ENCODE data around the gene SLC12A6. TPM values are rescaled to one million over a fixed set of nuclear protein-coding genes. Genes with fewer than 3 reads are reported as not detected.

Gene SLC12A6
- total RNA-seq = 5.7 and 6.4 TPM in 2 replicates

DNA sequence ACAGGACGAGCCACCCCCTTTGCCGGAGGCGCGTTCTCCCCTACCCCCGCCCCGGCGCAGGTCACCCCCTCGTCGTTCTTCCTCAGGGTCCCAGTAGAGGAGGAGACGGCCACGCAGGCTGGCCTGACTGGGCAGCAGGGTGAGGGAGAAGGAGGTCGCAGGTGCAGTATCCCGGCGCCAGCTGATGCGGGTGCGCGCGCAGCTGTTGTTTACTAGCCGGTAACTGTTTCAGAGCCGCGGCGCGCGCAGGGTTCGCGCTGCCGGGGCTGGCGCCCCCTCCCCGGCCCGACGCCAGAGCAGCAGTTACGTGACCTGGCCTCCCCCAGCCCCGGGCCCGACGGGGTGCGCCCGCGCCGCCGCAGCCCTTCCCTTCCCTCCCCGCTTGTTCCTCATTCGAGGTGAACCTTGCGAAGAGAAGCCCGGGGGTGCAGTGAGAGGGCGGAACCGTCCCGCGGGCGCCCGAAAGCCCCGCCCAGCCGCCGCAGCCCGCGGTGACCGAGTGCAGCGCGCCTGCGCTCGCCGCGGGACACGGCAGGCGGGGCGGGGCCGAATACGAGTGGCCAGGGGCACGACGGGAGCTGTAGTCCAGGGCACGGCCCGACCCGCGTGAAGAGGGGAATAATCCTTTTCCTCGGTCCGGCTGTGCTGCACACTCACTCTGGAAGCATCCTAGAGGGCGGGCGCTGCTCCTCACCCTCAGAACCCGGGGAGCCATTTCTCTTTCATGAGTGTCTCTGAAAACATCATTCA, at the start of gene SLC12A6:
TSS of gene SLC12A6 (minus strand) at position 225 of the 750 bp plus-strand sequence. CDS start 1,101 bp downstream, outside the sequence.

GRCh38 chr15:34367101-34368081, 29.8 kb upstream of the SLC12A6 start, which contains the start of gene LPCAT4:
TSS of gene LPCAT4 (minus strand) at chr15:34367196. CDS start at chr15:34367100, 96 bp downstream.

DNA sequence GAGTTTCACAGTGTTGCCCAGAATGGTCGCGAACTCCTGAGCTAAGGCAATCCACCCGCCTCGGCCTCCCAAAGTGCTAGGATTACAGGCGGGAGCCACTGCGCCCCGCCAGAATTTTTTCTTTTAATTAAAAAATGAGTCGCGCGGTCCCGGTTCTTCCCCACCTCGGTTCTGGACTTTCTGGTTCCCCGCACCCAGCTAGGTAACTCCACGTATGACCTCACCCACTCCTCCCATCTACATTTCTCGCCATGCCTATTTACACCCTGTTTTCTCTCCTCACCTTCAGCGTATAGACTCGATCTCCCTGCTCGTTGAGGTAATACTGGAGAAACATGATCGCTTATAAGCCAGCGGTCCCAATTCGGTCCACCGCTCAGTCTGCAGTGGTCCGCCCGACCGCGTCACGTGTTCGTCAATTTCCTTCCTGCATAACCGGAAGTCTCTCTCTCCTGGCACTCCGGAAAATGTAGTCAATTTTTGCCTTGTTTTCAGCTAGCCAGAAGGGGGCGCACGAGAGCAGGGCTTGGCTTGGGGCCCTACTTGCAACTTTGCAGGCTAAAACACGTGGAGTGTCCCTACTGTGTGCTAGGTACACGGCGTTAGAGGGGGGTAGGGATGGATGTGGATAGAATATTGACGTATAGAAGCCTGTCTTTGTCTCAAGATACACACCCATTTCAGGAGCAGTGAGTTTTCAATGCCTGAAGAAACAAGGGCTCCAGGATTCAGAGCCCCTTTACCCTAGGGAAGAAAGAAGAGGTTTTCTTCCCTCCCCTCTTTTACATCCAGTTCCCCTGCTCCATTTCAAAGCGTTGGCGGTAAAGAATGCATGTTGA, 5.4 kb upstream of the SLC12A6 start, which contains the start of the genes NOP10 and NUTM1:
TSS of gene NOP10 (minus strand) at position 400 of the 839 bp plus-strand sequence. CDS start at position 337, 63 bp downstream.
TSS of gene NUTM1 (plus strand) at position 579 of the 839 bp plus-strand sequence. CDS start 382 bp downstream, outside the sequence.

GRCh38 chr15:34209421-34210282, 127.9 kb downstream of the SLC12A6 start, which contains the start of gene KATNBL1:
TSS of gene KATNBL1 (minus strand) at chr15:34210096. CDS start at chr15:34163676, 46,420 bp downstream.

Other genes starting within 250 kb of the SLC12A6 start
- gene EMC7, start 235.9 kb downstream of the SLC12A6 start, total RNA-seq = 40.5 and 50.7 TPM in 2 replicates
- 0.67 and 0.74 TPM in 2 replicates for gene PGBD4, start 235.7 kb downstream of the SLC12A6 start, total RNA-seq
- 34.5 and 42.2 TPM in 2 replicates for gene KATNBL1, start 127.7 kb downstream of the SLC12A6 start, total RNA-seq
- 184 and 221 TPM in 2 replicates for gene EMC4, start 112.8 kb downstream of the SLC12A6 start, total RNA-seq
- 300 and 304 TPM in 2 replicates for gene NOP10, start 5.4 kb upstream of the SLC12A6 start, total RNA-seq
- gene NUTM1, start 5.5 kb upstream of the SLC12A6 start, total RNA-seq = not detected in 2 replicates
- gene LPCAT4, start 29.4 kb upstream of the SLC12A6 start, total RNA-seq = 10.8 and 12.6 TPM in 2 replicates
- gene GOLGA8A, start 100.0 kb upstream of the SLC12A6 start, total RNA-seq = 4.7 and 5.4 TPM in 2 replicates
- 13.1 and 16.8 TPM in 2 replicates for gene GOLGA8B, start 245.9 kb upstream of the SLC12A6 start, total RNA-seq